Activated CD4-positive, alpha-beta T cell treated with anti-CD3 and anti-CD28 coated beads, Interleukin-2, amount 10 ng/mL, durations not matched to agents 24 days and 14 days (primary cell): ENCODE measurements around the gene H3-3A. TPM values are rescaled to one million over a fixed set of nuclear protein-coding genes. Genes with fewer than 3 reads are reported as not detected.

Source experiments
- DNase-seq: peaks from one replicate; pipeline ENCODE4 v3.0.0; 2022
- H3K27ac Mint-ChIP-seq: one replicate; pipeline ENCODE4 v1.8.0; 2022; ENCODE audit warnings: mild to moderate bottlenecking, mixed read lengths
- H3K27me3 Mint-ChIP-seq: one replicate; pipeline ENCODE4 v1.8.0; 2022; ENCODE audit warnings: mixed read lengths
- H3K36me3 Mint-ChIP-seq: one replicate; pipeline ENCODE4 v1.8.0; 2022; ENCODE audit warnings: low read depth, mild to moderate bottlenecking, mixed read lengths
- H3K4me1 Mint-ChIP-seq: one replicate; pipeline ENCODE4 v1.8.0; 2021; ENCODE audit warnings: mixed read lengths
- H3K4me3 Mint-ChIP-seq: one replicate; pipeline ENCODE4 v1.8.0; 2022; ENCODE audit warnings: mild to moderate bottlenecking, moderate library complexity, mixed read lengths
- H3K9me3 Mint-ChIP-seq: one replicate; pipeline ENCODE4 v1.8.0; 2021; ENCODE audit warnings: mixed read lengths
- intact Hi-C: fragments of 100-400 bp; cut with micrococcal nuclease; formaldehyde crosslinking; loops from one replicate; pipeline ENCODE4 v1.15.1; 2023
- total RNA-seq: library from RNA; stranded (reverse); gene quantifications from 2 replicates; pipeline ENCODE4 v1.2.3, GENCODE V29; 2022

H3-3A gene
- 390 and 391 TPM in 2 replicates for total RNA-seq

DNA sequence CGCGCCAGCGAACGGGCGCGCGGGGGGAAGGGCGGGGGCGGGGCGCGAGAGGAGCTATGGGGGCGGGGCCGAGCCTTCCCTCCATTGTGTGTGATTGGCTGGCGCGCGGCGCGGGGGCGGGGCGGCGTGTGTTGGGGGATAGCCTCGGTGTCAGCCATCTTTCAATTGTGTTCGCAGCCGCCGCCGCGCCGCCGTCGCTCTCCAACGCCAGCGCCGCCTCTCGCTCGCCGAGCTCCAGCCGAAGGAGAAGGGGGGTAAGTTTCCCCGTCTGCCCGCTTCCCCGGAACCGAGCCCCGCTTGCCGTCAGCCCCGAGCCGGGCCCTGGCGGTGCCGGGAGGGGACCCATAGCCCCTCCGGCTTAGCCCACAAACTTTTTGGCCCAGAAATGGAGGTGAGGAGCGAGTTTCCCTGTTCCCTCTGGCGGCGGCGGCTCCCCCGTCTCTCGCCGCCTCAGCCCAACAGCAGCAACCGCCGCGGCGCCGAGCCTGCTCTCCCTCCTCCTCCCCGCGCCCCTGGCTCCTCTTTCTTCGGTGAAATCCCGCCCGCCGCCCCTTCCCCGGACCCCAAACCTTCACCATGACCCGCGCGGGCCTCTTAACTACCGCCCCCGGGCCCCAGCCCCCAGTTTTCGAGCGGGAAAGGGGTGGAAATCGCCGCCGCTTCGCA, at the start of gene H3-3A:
Gene H3-3A, plus strand, starts transcription at position 159 of the 666 bp plus-strand sequence. CDS start 1,636 bp downstream, outside the sequence.
- DNase-seq, result peak; percentile 99
- peaks cover 31% of the 10 kb centered on the region for H3K4me1 Mint-ChIP-seq
- no peaks in the 10 kb centered on the region for H3K9me3 Mint-ChIP-seq
- H3K4me3 Mint-ChIP-seq, result peak within 1 kb of the TSS; percentile 99
- peaks cover 42% of the 10 kb centered on the region for H3K36me3 Mint-ChIP-seq
- intact Hi-C loops, result loop anchor here (1.0 to 2.0 kb wide), 8 partner anchors 63 to 636 kb away; partner anchors contain the start of genes ACBD3, LIN9, PYCR2 and SDE2
- no peaks in the 10 kb centered on the region for H3K27me3 Mint-ChIP-seq
- peak within 1 kb of the TSS; percentile 99 for H3K27ac Mint-ChIP-seq

DNA sequence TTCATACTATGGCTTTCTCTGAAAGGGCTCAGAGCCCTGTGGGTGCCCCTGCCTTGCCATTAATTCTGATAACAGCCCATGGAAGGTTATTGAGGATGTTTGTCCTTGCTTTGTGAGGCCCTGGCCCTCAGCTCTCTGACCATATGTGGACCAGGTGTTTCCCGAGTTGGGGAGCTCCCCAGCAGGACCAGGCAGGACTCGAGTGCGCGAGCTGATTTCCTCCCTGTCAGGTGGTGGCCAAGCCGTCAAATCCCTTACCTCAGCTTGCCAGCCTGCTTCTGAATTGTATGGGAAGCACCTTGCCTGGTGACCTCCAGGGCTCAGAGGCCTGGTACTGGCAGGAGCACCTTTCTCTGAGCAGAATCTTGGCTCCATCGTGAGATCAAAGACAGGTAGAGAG, 45.4 kb upstream of the H3-3A start:
- no peak for DNase-seq
- Mint-ChIP-seq H3K4me3 (no peak overlapping the region), H3K27ac (no peak overlapping the region), H3K9me3 (no peaks in the 10 kb centered on the region), H3K36me3 (no peaks in the 10 kb centered on the region), H3K27me3 (peaks cover 9% of the 10 kb centered on the region), H3K4me1 (no peaks in the 10 kb centered on the region)
- intact Hi-C loops, result no loop called here

- Mint-ChIP-seq H3K27me3 (peaks cover 6% of the 10 kb centered on the region), H3K9me3 (no peaks in the 10 kb centered on the region), H3K36me3 (no peaks in the 10 kb centered on the region), H3K4me1 (no peaks in the 10 kb centered on the region), H3K27ac (no peak overlapping the region), H3K4me3 (no peak overlapping the region)
- intact Hi-C loops, result no loop called here
- DNase-seq, result no peak
Measured at GRCh38 chr1:226019572-226019971, 42.9 kb upstream of the H3-3A start.

DNA sequence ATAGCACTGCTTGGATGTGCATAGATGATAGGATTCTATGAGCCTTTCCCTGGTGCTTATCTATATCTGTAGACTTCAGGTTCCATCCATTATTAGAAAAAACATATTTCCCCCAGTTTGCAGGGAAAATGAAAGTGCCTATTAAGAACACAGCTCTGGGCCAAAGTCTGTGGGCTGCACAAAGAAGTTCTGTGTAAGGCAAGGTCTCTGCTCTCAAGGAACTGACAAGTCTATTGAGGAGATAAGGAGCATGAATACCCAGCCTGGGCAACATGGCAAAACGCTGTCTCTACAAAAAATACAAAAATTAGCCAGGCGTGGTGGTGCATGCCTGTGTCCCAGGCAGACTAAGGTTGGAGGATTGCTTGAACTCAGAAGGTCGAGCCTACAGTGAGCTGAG, 41.1 kb upstream of the H3-3A start:
- no peak for DNase-seq
- H3K27me3 Mint-ChIP-seq, result peaks cover 4% of the 10 kb centered on the region
- H3K4me3 Mint-ChIP-seq, result no peak overlapping the region
- no peaks in the 10 kb centered on the region for H3K36me3 Mint-ChIP-seq
- H3K4me1 Mint-ChIP-seq, result no peaks in the 10 kb centered on the region
- intact Hi-C loops, result no loop called here
- no peak overlapping the region for H3K27ac Mint-ChIP-seq
- H3K9me3 Mint-ChIP-seq, result no peaks in the 10 kb centered on the region

GRCh38 chr1:226021801-226022200, 40.7 kb upstream of the H3-3A start:
- DNase-seq, result no peak
- Mint-ChIP-seq H3K4me1 (peaks cover 3% of the 10 kb centered on the region), H3K27me3 (peaks cover 4% of the 10 kb centered on the region), H3K27ac (no peak overlapping the region), H3K4me3 (no peak overlapping the region), H3K9me3 (no peaks in the 10 kb centered on the region), H3K36me3 (no peaks in the 10 kb centered on the region)
- intact Hi-C loops, result no loop called here

GRCh38 chr1:226023735-226024134, 38.8 kb upstream of the H3-3A start:
- H3K4me1 Mint-ChIP-seq, result peaks cover 4% of the 10 kb centered on the region
- H3K4me3 Mint-ChIP-seq, result no peak overlapping the region
- peaks cover 4% of the 10 kb centered on the region for H3K27me3 Mint-ChIP-seq
- DNase-seq, result no peak
- no peaks in the 10 kb centered on the region for H3K36me3 Mint-ChIP-seq
- intact Hi-C loops, result no loop called here
- no peaks in the 10 kb centered on the region for H3K9me3 Mint-ChIP-seq
- no peak overlapping the region for H3K27ac Mint-ChIP-seq

GRCh38 chr1:226026833-226027232, 35.7 kb upstream of the H3-3A start:
- no peak overlapping the region for H3K4me3 Mint-ChIP-seq
- peaks cover 4% of the 10 kb centered on the region for H3K4me1 Mint-ChIP-seq
- no peak for DNase-seq
- H3K9me3 Mint-ChIP-seq, result no peaks in the 10 kb centered on the region
- H3K27ac Mint-ChIP-seq, result no peak overlapping the region
- peaks cover 3% of the 10 kb centered on the region for H3K27me3 Mint-ChIP-seq
- intact Hi-C loops, result no loop called here
- H3K36me3 Mint-ChIP-seq, result no peaks in the 10 kb centered on the region

DNA sequence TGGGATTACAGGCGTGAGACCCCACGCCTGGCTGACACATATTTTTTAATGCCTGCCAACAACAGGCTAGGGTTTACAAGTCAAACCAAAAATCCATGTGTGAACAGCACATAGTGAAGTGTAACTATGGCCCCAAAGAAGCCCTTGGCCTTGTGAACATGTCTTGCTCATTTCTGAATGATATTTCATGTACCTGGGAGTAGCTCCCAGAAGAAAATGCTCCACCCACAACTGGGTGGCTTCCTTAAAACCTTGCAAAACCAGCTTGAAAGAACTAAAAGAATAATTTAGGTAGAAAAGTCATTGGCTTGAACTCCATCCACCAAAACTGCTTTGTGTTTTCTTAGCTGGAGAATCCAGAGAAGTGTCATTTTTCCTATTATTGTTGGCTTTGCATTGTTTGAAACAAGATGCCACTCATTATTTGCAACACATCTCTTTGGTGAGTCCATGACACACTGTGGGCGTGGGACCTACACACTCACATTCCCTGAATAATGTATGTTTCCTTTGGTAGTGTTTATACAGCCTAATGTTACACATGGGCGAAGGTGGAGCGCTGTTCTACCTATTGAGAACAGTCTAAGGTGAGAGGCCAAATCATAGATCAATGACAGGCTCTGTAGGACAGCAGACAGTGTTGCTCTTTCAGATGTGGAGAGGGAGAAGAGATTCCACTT, 34.8 kb upstream of the H3-3A start:
- Mint-ChIP-seq H3K27ac (no peak overlapping the region), H3K4me1 (peaks cover 4% of the 10 kb centered on the region), H3K36me3 (no peaks in the 10 kb centered on the region), H3K4me3 (no peak overlapping the region), H3K27me3 (peaks cover 1% of the 10 kb centered on the region), H3K9me3 (no peaks in the 10 kb centered on the region)
- no peak for DNase-seq
- intact Hi-C loops, result no loop called here

DNA sequence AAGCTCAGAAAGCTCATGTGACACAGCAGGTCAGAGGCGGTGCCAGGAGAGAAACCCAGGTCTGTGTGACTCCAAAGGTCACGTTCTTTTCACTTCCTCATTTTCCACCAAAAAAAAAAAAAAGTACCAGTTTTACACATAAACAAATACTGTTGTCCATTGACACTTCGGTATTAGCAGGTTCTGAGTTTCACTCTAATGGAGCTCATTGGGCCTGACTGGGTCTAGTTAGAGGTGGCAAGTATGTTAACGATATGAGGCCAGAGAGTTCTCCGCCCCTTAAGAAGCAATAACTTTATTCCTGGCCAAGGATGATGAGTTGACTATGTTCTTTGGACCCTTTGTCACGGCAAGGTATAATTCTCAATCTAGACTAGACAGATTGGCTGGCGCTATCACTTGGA, 33.4 kb upstream of the H3-3A start:
- Mint-ChIP-seq H3K4me1 (peaks cover 4% of the 10 kb centered on the region), H3K27ac (no peak overlapping the region), H3K4me3 (no peak overlapping the region), H3K9me3 (no peaks in the 10 kb centered on the region), H3K27me3 (no peaks in the 10 kb centered on the region), H3K36me3 (no peaks in the 10 kb centered on the region)
- intact Hi-C loops, result no loop called here
- DNase-seq, result no peak

GRCh38 chr1:226029568-226030225, 32.8 kb upstream of the H3-3A start:
- DNase-seq, result no peak
- H3K36me3 Mint-ChIP-seq, result no peaks in the 10 kb centered on the region
- no peaks in the 10 kb centered on the region for H3K9me3 Mint-ChIP-seq
- intact Hi-C loops, result no loop called here
- H3K4me3 Mint-ChIP-seq, result no peak overlapping the region
- H3K27me3 Mint-ChIP-seq, result no peaks in the 10 kb centered on the region
- peaks cover 4% of the 10 kb centered on the region for H3K4me1 Mint-ChIP-seq
- H3K27ac Mint-ChIP-seq, result no peak overlapping the region

DNA sequence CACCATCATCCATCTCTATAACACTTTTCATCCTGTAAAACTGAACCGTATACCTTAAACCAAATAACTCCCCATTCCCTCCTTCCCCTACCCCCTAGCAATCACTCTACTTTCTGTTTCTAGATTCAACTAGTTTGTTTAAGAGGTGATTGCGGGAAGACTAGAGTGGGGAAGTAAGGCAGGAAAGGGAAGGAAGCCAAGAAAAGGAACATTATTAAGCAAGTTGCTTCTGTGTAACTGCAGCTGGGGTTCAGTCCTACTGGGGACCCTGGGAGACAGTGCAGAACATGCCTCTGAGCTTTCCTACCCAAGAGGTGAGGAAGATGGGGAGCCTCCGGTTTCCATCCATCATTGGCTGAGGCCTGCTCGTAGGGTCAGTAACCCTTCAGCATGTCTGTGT, 28.9 kb upstream of the H3-3A start:
- Mint-ChIP-seq H3K27ac (no peak overlapping the region), H3K9me3 (no peaks in the 10 kb centered on the region), H3K4me3 (no peak overlapping the region), H3K4me1 (no peaks in the 10 kb centered on the region), H3K27me3 (no peaks in the 10 kb centered on the region), H3K36me3 (no peaks in the 10 kb centered on the region)
- intact Hi-C loops, result no loop called here
- DNase-seq, result no peak

- H3K9me3 Mint-ChIP-seq, result no peaks in the 10 kb centered on the region
- intact Hi-C loops, result no loop called here
- H3K4me3 Mint-ChIP-seq, result no peak overlapping the region
- no peaks in the 10 kb centered on the region for H3K27me3 Mint-ChIP-seq
- no peaks in the 10 kb centered on the region for H3K4me1 Mint-ChIP-seq
- H3K36me3 Mint-ChIP-seq, result no peaks in the 10 kb centered on the region
- DNase-seq, result no peak
- no peak overlapping the region for H3K27ac Mint-ChIP-seq
Measured at GRCh38 chr1:226033991-226034390, 28.5 kb upstream of the H3-3A start.

GRCh38 chr1:226034482-226034881, 28.0 kb upstream of the H3-3A start:
- Mint-ChIP-seq H3K4me1 (no peaks in the 10 kb centered on the region), H3K36me3 (no peaks in the 10 kb centered on the region), H3K27ac (no peak overlapping the region)

DNA sequence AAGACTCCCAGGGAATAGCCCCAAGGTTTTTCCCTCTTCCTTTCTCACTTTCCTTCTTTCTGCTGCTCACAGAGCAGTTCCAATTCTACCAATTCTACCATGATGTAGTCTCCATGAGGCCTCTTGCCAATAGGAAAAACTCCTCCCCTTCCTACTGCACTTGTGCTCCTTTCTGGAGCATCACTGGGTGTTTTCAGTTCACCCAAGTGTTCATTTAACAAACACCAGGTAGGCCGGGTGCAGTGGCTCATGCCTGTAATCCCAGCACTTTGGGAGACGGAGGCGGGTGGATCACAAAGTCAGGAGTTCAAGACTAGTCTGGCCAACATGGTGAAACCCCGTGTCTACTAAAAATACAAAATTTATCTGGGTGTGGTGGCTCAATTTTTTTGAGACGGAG, 26.6 kb upstream of the H3-3A start:
- Mint-ChIP-seq H3K4me3 (no peak overlapping the region), H3K36me3 (no peaks in the 10 kb centered on the region), H3K9me3 (no peaks in the 10 kb centered on the region), H3K4me1 (no peaks in the 10 kb centered on the region), H3K27ac (no peak overlapping the region), H3K27me3 (peaks cover 3% of the 10 kb centered on the region)
- no peak for DNase-seq
- intact Hi-C loops, result no loop called here

More at GRCh38 chr1:226034482-226034881, 28.0 kb upstream of the H3-3A start:
- H3K4me3 Mint-ChIP-seq, result no peak overlapping the region
- intact Hi-C loops, result no loop called here
- no peaks in the 10 kb centered on the region for H3K9me3 Mint-ChIP-seq
- H3K27me3 Mint-ChIP-seq, result no peaks in the 10 kb centered on the region
- no peak for DNase-seq
